Esophagus squamous epithelium (tissue), 5 donors: Measurements from ENCODE around the gene CELF4. TPM values are rescaled to one million over a fixed set of nuclear protein-coding genes. Genes with fewer than 3 reads are reported as not detected.

Experiments used
- DNase-seq: peaks from one replicate; lab custom pipeline; 2025; lab: John Stamatoyannopoulos, UW
- H3K27ac ChIP-seq, 4 donors: fragments of 200-600 bp; sonication (generic); one replicate each; pipeline ENCODE4 v1.5.1; 2016 to 2019; ENCODE audit warnings: mild to moderate bottlenecking in 1 of 4
- H3K27me3 ChIP-seq, 4 donors: fragments of 200-600 bp; sonication (generic); 1 replicate in 3 of 4; 2 replicates in 1 of 4; pipeline versions ENCODE4 v1.5.1 to v1.6.0; 2017 to 2021; ENCODE audit warnings: antibody characterized with exemption in 1 of 4
- H3K36me3 ChIP-seq, 3 donors: fragments of 200-600 bp; sonication (generic); one replicate each; pipeline ENCODE4 v1.5.1; 2016 to 2019
- H3K4me1 ChIP-seq, 3 donors: fragments of 200-600 bp; sonication (generic); one replicate each; pipeline ENCODE4 v1.5.1; 2017 to 2019
- H3K4me3 ChIP-seq, 4 donors: fragments of 200-600 bp; sonication (generic); 1 replicate in 3 of 4; 2 replicates in 1 of 4; pipeline ENCODE4 v1.5.1; 2016 to 2019; ENCODE audit warnings: mild to moderate bottlenecking in 2 of 4, moderate library complexity in 1 of 4
- H3K9me3 ChIP-seq, 3 donors: fragments of 200-600 bp; sonication (generic); one replicate each; pipeline ENCODE4 v1.5.1; 2016 to 2019
- POLR2A ChIP-seq, 4 donors: fragments of 450-650 bp; IDR thresholded peaks; one replicate each; pipeline ENCODE4 v1.6.1; 2017; ENCODE audit warnings: antibody characterized with exemption in 4 of 4, mild to moderate bottlenecking in 4 of 4, moderate library complexity in 3 of 4
- WGBS, 2 donors: methylation state at CpG; one replicate each; pipeline ENCODE4 v1.1.5; 2018; 5-methylcytosine and 5-hydroxymethylcytosine counted together
- intact Hi-C: fragments of 100-400 bp; cut with DNase I; formaldehyde crosslinking; loops from one replicate; pipeline ENCODE4 v1.15.0; 2022
- total RNA-seq, 4 donors: library from RNA; depleted of rRNA; stranded (reverse); fragments of >200 nt; gene quantifications; one replicate each; pipeline ENCODE4 v1.1.0, GENCODE V29; 2016
- TF ChIP-seq, protein P1 (sequence below), 6 experiments: fragments of 450-650 bp in 4 of 6; fragments of 200-600 bp in 2 of 6; sonication (generic) in 2 of 6; IDR thresholded peaks; one replicate each; pipeline ENCODE4 v1.5.1; 2016 to 2019; ENCODE audit warnings: antibody characterized with exemption in 6 of 6, mild to moderate bottlenecking in 4 of 6, moderate library complexity in 4 of 6
- donor health status: DM: yes; HTN: yes; CAD: no.

CELF4 gene
- total RNA-seq, 4 donors from 2014 or later = not detected

DNA sequence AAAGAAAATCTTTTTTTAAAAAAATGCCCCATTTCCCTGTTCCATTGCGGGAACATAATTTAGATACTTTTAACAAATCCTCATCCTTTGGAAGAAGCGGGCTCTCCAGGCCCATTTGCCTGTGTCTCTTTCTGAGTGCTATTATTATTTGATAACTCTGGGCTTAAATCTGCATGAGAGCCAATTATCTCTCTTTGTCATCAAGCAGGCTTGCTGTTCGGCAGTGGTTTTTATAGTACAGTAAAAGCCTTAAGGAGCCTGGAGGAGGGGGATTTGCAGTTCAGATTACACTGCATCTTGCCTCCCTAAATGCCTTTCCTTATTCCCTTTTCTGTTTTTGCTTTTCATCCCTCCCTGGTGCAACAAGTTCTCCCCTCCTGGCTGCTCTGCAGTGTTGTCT lies 50.6 kb downstream of the CELF4 start:
- no peaks in the 10 kb centered on the region for H3K36me3 ChIP-seq
- peaks cover 0 to 9% (median 0%) of the 10 kb centered on the region in 3 donors for H3K9me3 ChIP-seq
- H3K27me3 ChIP-seq = peaks cover 0 to 57% (median 0%) of the 10 kb centered on the region in 4 donors
- H3K27ac ChIP-seq = no peak overlapping the region
- no peak overlapping the region for H3K4me3 ChIP-seq
- intact Hi-C loops = no loop called here
- 93 to 94% methylated on average over 3 of the region's 3 CpGs for WGBS, 2 donors
- DNase-seq = no peak
- no peaks in the 10 kb centered on the region for H3K4me1 ChIP-seq
- TF ChIP-seq POLR2A (IDR thresholded peaks at IDR 0.05) = no peak
- TF ChIP-seq, protein P1, sequence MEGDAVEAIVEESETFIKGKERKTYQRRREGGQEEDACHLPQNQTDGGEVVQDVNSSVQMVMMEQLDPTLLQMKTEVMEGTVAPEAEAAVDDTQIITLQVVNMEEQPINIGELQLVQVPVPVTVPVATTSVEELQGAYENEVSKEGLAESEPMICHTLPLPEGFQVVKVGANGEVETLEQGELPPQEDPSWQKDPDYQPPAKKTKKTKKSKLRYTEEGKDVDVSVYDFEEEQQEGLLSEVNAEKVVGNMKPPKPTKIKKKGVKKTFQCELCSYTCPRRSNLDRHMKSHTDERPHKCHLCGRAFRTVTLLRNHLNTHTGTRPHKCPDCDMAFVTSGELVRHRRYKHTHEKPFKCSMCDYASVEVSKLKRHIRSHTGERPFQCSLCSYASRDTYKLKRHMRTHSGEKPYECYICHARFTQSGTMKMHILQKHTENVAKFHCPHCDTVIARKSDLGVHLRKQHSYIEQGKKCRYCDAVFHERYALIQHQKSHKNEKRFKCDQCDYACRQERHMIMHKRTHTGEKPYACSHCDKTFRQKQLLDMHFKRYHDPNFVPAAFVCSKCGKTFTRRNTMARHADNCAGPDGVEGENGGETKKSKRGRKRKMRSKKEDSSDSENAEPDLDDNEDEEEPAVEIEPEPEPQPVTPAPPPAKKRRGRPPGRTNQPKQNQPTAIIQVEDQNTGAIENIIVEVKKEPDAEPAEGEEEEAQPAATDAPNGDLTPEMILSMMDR (IDR thresholded peaks at IDR 0.05) = no peak

DNA sequence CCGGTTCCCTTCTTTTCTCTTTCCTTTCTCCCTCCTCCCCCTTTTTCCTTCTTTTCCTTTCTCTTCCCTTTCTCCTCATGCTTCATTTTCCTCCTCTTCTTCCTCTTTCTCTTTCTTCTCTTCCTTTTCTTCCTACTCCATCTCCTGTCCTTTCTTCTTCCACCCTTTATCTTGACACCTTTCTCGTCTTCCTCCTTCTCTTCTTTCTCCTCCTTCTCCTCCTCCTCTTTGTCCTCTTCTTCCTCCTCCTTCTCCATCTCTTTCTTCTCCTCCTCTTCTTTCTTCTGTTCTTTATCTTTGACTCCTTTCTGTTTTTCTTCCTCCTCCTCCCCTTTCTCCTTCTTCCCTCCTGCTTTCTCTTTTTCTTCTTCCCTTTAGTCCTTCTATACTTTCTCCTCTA lies 53.2 kb downstream of the CELF4 start:
- WGBS, 2 donors = 68 to 72% methylated on average over 2 of the region's 2 CpGs
- Histone ChIP-seq H3K27me3 (peaks cover 0 to 44% (median 0%) of the 10 kb centered on the region in 4 donors), H3K36me3 (no peaks in the 10 kb centered on the region), H3K4me1 (no peaks in the 10 kb centered on the region), H3K9me3 (peaks cover 0 to 17% (median 0%) of the 10 kb centered on the region in 3 donors), H3K4me3 (no peak overlapping the region), H3K27ac (no peak overlapping the region)
- TF ChIP-seq POLR2A (IDR thresholded peaks at IDR 0.05) = no peak
- TF ChIP-seq, protein P1 (IDR thresholded peaks at IDR 0.05) = no peak
- intact Hi-C loops = no loop called here
- no peak for DNase-seq

DNA sequence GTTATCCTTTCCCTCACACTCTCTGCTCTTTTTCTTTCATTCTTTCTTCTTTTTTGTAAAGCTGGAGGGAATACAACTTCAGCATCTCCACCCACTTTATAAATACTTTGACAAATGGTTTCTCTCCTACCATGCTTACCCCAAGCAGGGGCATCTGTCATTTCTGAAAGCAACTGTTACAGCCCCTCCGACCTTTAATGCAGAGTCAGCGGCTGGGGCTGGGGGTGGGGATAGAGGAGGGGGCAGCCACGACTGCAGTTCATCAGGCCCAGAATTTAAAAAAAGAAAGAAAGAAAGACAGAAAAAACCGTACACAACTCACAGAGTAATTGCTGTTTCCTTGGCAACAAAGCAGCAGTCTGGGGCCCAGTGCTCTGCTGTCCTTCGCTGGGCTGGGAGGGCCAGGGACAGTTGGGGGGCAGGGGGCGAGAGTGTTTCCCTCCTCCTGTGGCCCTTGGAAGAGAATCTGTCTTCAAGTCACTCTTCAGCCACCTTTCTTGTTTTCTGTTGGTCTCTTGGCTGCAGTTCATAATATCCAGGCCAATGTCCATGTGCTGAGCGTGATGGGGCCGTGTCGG lies 53.8 kb downstream of the CELF4 start:
- no peaks in the 10 kb centered on the region for H3K36me3 ChIP-seq
- no peak overlapping the region for H3K4me3 ChIP-seq
- H3K27me3 ChIP-seq = peaks cover 0 to 43% (median 0%) of the 10 kb centered on the region in 4 donors
- H3K27ac ChIP-seq = no peak overlapping the region
- TF ChIP-seq, protein P1 (IDR thresholded peaks at IDR 0.05) = no peak
- TF ChIP-seq POLR2A (IDR thresholded peaks at IDR 0.05) = no peak
- intact Hi-C loops = no loop called here
- no peak for DNase-seq
- H3K4me1 ChIP-seq = no peaks in the 10 kb centered on the region
- WGBS, 2 donors = 45 to 58% methylated on average over 7 to 8 of the region's 9 CpGs
- peaks cover 0 to 17% (median 0%) of the 10 kb centered on the region in 3 donors for H3K9me3 ChIP-seq

DNA sequence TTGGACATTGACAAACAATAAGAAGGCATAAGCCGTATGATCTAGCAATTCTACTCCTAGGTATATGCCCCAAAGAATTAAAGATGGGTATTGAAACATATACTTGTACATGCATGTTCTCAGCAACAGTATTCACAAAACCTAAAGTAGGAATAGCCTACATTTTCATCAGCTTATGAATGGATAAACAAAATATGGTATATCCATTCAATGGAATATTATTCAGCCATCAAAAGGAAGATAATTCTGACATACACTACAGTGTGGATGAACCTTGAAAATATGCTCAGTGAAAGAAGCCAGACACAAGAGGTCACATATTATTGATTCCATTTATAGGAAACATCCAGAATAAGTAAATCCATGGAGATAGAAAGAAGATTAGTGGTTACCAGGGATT lies 56.0 kb downstream of the CELF4 start:
- no peak overlapping the region for H3K27ac ChIP-seq
- DNase-seq = no peak
- intact Hi-C loops = no loop called here
- H3K27me3 ChIP-seq = peaks cover 0 to 36% (median 0%) of the 10 kb centered on the region in 4 donors
- no peaks in the 10 kb centered on the region for H3K36me3 ChIP-seq
- no peak overlapping the region for H3K4me3 ChIP-seq
- peaks cover 0 to 17% (median 0%) of the 10 kb centered on the region in 3 donors for H3K9me3 ChIP-seq
- TF ChIP-seq POLR2A (IDR thresholded peaks at IDR 0.05) = no peak
- TF ChIP-seq, protein P1 (IDR thresholded peaks at IDR 0.05) = no peak
- 100% methylated on average over 1 of the region's 1 CpG for WGBS, 2 donors
- no peaks in the 10 kb centered on the region for H3K4me1 ChIP-seq

DNA sequence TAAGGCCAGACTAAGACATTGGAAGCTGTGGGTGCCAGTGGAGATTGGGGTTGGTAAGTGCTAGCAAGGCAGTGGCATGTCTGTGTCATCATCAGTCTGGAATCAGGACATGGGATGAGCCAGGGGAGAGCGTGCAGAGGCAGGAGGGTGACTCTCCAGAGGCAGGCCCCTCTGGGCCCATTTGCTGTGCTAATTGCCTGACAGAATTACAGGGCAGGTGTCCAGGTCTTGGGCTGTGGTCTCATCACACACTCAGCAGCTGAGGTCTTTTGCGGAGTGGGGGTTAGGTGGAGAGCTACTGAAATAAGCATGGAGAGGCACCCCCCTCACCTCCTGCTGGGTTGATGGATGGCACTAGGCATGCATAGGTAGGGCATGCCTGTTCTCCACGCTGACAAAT lies 57.4 kb downstream of the CELF4 start:
- Histone ChIP-seq H3K4me1 (no peaks in the 10 kb centered on the region), H3K27me3 (peaks cover 0 to 28% (median 0%) of the 10 kb centered on the region in 4 donors), H3K4me3 (no peak overlapping the region), H3K27ac (no peak overlapping the region), H3K36me3 (no peaks in the 10 kb centered on the region), H3K9me3 (peaks cover 0 to 17% (median 0%) of the 10 kb centered on the region in 3 donors)
- TF ChIP-seq POLR2A (IDR thresholded peaks at IDR 0.05) = no peak
- TF ChIP-seq, protein P1 (IDR thresholded peaks at IDR 0.05) = no peak
- DNase-seq = no peak
- 30 to 90% methylated on average over 2 of the region's 3 CpGs for WGBS, 2 donors
- intact Hi-C loops = no loop called here
